PC-3 (cell line): ENCODE measurements around the gene COL1A1. TPM values are rescaled to one million over a fixed set of nuclear protein-coding genes. Genes with fewer than 3 reads are reported as not detected.

ENCODE experiments used
- ATAC-seq: fragments of 200-7000 bp; cut with Tn5 transposase; 2 replicates; pipeline ENCODE4 v1.9.1; 2020; ENCODE audit warnings: mild to moderate bottlenecking, moderate library complexity
- BruUV-seq: library from RNA; stranded (reverse); fragments of 400-500 nt; replicated peaks from 2 replicates; lab custom pipeline; 2021; lab: Mats Ljungman, UMichigan
- CTCF ChIA-PET: fragments of 300-600 bp; sonication (Branson Sonifier 250); formaldehyde crosslinking; loops from one replicate; lab custom pipeline; 2022; ENCODE audit warnings: antibody characterized with exemption; lab: Charles Lee
- POLR2A ChIA-PET: fragments of 300-600 bp; sonication (Branson Sonifier 250); formaldehyde crosslinking; loops from one replicate; lab custom pipeline; 2022; ENCODE audit warnings: antibody characterized with exemption; ENCODE audit not compliant: unreplicated experiment; lab: Charles Lee
- DNase-seq: peaks from one replicate; pipeline ENCODE4 v3.0.0-alpha.2; 2015
- H2AFZ ChIP-seq: fragments of 300-600 bp; sonication (generic); 2 replicates; pipeline ENCODE4 v1.6.0; 2016; ENCODE audit warnings: antibody characterized with exemption, low read length
- H3F3A ChIP-seq: fragments of 300-600 bp; sonication (generic); one replicate; pipeline ENCODE4 v1.6.0; 2017; ENCODE audit warnings: antibody characterized with exemption, low read length, control low read depth, mild to moderate bottlenecking; ENCODE audit not compliant: unreplicated experiment
- H3K27ac ChIP-seq: fragments of 300-600 bp; sonication (generic); 2 replicates; pipeline ENCODE4 v1.5.1; 2016; ENCODE audit warnings: mild to moderate bottlenecking, low read length
- H3K27me3 ChIP-seq: fragments of 300-600 bp; sonication (generic); 2 replicates; pipeline ENCODE4 v1.6.1; 2016; ENCODE audit warnings: low read length, mixed read lengths
- H3K36me3 ChIP-seq: fragments of 300-600 bp; sonication (generic); 2 replicates; pipeline ENCODE4 v1.6.1; 2016; ENCODE audit warnings: low read depth, mixed run types, low read length, mixed read lengths
- H3K4me1 ChIP-seq: fragments of 300-600 bp; sonication (generic); 2 replicates; pipeline ENCODE4 v1.5.1; 2016; ENCODE audit warnings: low read length; ENCODE audit not compliant: insufficient read depth
- H3K4me2 ChIP-seq: fragments of 300-600 bp; sonication (generic); 2 replicates; pipeline ENCODE4 v1.6.0; 2016; ENCODE audit warnings: low read length
- H3K4me3 ChIP-seq: fragments of 300-600 bp; sonication (generic); 2 replicates; pipeline ENCODE4 v1.5.1; 2016; ENCODE audit warnings: mild to moderate bottlenecking, low read length, mixed read lengths
- H3K79me2 ChIP-seq: fragments of 300-600 bp; sonication (generic); 2 replicates; pipeline ENCODE4 v1.6.1; 2017; ENCODE audit warnings: low read length, mixed read lengths
- H3K9ac ChIP-seq: fragments of 300-600 bp; sonication (generic); 2 replicates; pipeline ENCODE4 v1.6.0; 2016; ENCODE audit warnings: mild to moderate bottlenecking, low read length
- H3K9me2 ChIP-seq: fragments of 300-600 bp; sonication (generic); replicated peaks from 2 replicates; pipeline ENCODE4 v1.6.1; 2016; ENCODE audit warnings: mixed run types, low read length, mixed read lengths
- H3K9me3 ChIP-seq: fragments of 300-600 bp; sonication (generic); 2 replicates; pipeline ENCODE4 v1.6.1; 2016; ENCODE audit warnings: low read length, mixed read lengths
- H4K20me1 ChIP-seq: fragments of 300-600 bp; sonication (generic); 2 replicates; pipeline ENCODE4 v1.6.1; 2016; ENCODE audit warnings: low read length, mixed read lengths
- CTCF ChIP-seq: fragments of 300-600 bp; sonication (generic); conservative IDR thresholded peaks from 2 replicates; pipeline ENCODE4 v1.5.1; 2017; ENCODE audit warnings: antibody characterized with exemption, low read depth, mild to moderate bottlenecking, low read length
- EZH2 ChIP-seq: fragments of 300-600 bp; sonication (generic); IDR thresholded peaks from one replicate; pipeline ENCODE4 v1.6.1; 2017; ENCODE audit warnings: antibody characterized with exemption, mild to moderate bottlenecking, low read length; ENCODE audit not compliant: unreplicated experiment
- EZH2phosphoT487 ChIP-seq: fragments of 300-600 bp; sonication (generic); IDR thresholded peaks from 2 replicates; pipeline ENCODE4 v1.6.1; 2018; ENCODE audit warnings: mild to moderate bottlenecking, antibody characterized with exemption, low read length, borderline replicate concordance
- intact Hi-C: fragments of 100-400 bp; cut with micrococcal nuclease; formaldehyde crosslinking; loops from 2 replicates; pipeline ENCODE4 v1.9.0; 2023
- total RNA-seq: library from RNA; depleted of rRNA; stranded (reverse); fragments of >200 nt; gene quantifications from 2 replicates; pipeline ENCODE4 v1.2.3, GENCODE V29; 2014

COL1A1 gene
- total RNA-seq, 1 experiment from 2014 or later = 30.6 TPM

GRCh38 chr17:50174444-50174843 is 27.0 kb downstream of the COL1A1 start:
- BruUV-seq = no TSS peak
- POLR2A ChIA-PET = no interaction called here

GRCh38 chr17:50173335-50173941 is 28.0 kb downstream of the COL1A1 start:
- no TSS peak for BruUV-seq
- no peak overlapping the region for H3K9ac ChIP-seq

More at GRCh38 chr17:50174444-50174843, 27.0 kb downstream of the COL1A1 start:
- Histone ChIP-seq H3K36me3 (no peaks in the 10 kb centered on the region), H3K27ac (no peak overlapping the region), H4K20me1 (no peaks in the 10 kb centered on the region), H3F3A (no peaks in the 10 kb centered on the region), H3K27me3 (no peaks in the 10 kb centered on the region), H3K4me2 (no peak overlapping the region), H3K4me1 (peaks cover 41% of the 10 kb centered on the region), H3K9me2 (no peaks in the 10 kb centered on the region), H3K79me2 (no peaks in the 10 kb centered on the region), H3K9ac (no peak overlapping the region), H3K9me3 (no peaks in the 10 kb centered on the region), H3K4me3 (no peak overlapping the region), H2AFZ (no peak overlapping the region)
- TF ChIP-seq CTCF (no peak), EZH2phosphoT487 (no peak), EZH2 (no peak)
- CTCF ChIA-PET = interaction anchor here (1.1 kb wide), 1 partner anchor 20 kb away, joined by 3 read pairs; no protein-coding TSS in a partner anchor
- intact Hi-C loops = no loop called here
- DNase-seq (no peak), ATAC-seq (no peak)

More at GRCh38 chr17:50173335-50173941, 28.0 kb downstream of the COL1A1 start:
- ChIA-PET CTCF (interaction anchor here (1.1 kb wide), 1 partner anchor 21 kb away, joined by 3 read pairs; no protein-coding TSS in a partner anchor), POLR2A (interaction anchor here (0.6 kb wide), 1 partner anchor 61 kb away, joined by 3 read pairs; no protein-coding TSS in a partner anchor)
- TF ChIP-seq EZH2 = no peak
- TF ChIP-seq EZH2phosphoT487 = no peak
- no peak for TF ChIP-seq CTCF
- Histone ChIP-seq H4K20me1 (no peaks in the 10 kb centered on the region), H3K4me1 (peaks cover 39% of the 10 kb centered on the region), H3K4me3 (no peak overlapping the region), H3K9me3 (no peaks in the 10 kb centered on the region), H3F3A (no peaks in the 10 kb centered on the region), H3K4me2 (no peak overlapping the region), H3K27ac (no peak overlapping the region), H3K9me2 (no peaks in the 10 kb centered on the region), H3K27me3 (no peaks in the 10 kb centered on the region), H2AFZ (no peak overlapping the region), H3K79me2 (no peaks in the 10 kb centered on the region), H3K36me3 (no peaks in the 10 kb centered on the region)
- intact Hi-C loops = no loop called here
- ATAC-seq = no peak
- DNase-seq = no peak
